Ishikawa (cell line): ENCODE results near the gene MB.

Experiments used
- CREB1 ChIP-seq: IDR thresholded peaks from 2 replicates; pipeline ENCODE4 v1.6.1; 2012; ENCODE audit warnings: low read depth
- EP300 ChIP-seq: IDR thresholded peaks from 2 replicates; pipeline ENCODE4 v1.6.1; 2012; ENCODE audit warnings: borderline replicate concordance
- FOXM1 ChIP-seq: IDR thresholded peaks from 2 replicates; pipeline ENCODE4 v1.6.1; 2012; ENCODE audit warnings: low read depth, borderline replicate concordance
- RAD21 ChIP-seq: IDR thresholded peaks from 2 replicates; pipeline ENCODE4 v1.6.1; 2012; ENCODE audit warnings: low read depth
- TCF12 ChIP-seq: IDR thresholded peaks from 2 replicates; pipeline ENCODE4 v1.6.1; 2012; ENCODE audit warnings: low read depth
- YY1 ChIP-seq: IDR thresholded peaks from 2 replicates; pipeline ENCODE4 v1.6.1; 2012; ENCODE audit warnings: low read depth
- ZBTB7A ChIP-seq: IDR thresholded peaks from 2 replicates; pipeline ENCODE4 v1.6.1; 2012; ENCODE audit warnings: low read depth

DNA sequence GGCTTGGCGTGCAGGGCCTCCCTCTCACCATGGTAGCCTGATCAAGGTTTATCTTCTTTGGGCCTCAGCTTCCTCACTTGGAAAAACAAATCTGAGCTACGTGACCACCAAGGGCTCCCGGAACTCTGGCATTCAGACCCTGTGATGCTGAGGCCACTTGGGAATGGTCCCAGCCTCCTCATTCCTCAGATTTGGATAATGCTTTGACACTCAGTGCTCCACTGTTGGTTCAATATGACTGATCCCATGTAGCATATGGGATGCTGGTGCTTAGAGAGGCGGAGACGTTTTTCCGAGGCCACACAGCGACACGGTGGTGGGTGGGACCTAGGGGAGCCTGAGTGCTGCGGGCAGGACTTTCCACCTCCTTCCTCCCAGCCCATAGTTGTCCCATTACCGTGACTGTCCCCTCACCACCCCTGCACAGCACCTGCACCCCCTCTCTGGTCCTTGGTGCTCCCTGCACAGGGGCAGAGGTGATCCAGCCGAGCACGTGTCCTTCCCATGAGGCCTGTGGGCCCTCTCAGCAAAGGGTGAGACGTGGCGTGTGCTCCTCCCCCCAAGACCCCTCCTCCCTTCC, 23.1 kb downstream of the MB start:
- no peak for TF ChIP-seq TCF12
- no peak for TF ChIP-seq CREB1
- no peak for TF ChIP-seq YY1
- TF ChIP-seq RAD21: no peak
- TF ChIP-seq FOXM1: no peak
- no peak for TF ChIP-seq EP300
- no peak for TF ChIP-seq ZBTB7A
